HG03378 (cell line): ENCODE measurements around the gene SHLD1.
A peak's percentile ranks its signal among the peaks of the same experiment; 100 is the strongest.
"Not testable (repeated sequence)": the region's sequence is repeated elsewhere in the genome, so short reads cannot be mapped to it uniquely, and the experiment has no call there.

Experiments
- ATAC-seq: cut with Tn5 transposase; IDR thresholded peaks from one replicate; pipeline ENCODE4 v1.9.1; 2021; ENCODE audit warnings: mild to moderate bottlenecking, moderate library complexity; ENCODE audit not compliant: unreplicated experiment

The SHLD1 gene

GRCh38 chr20:5780846-5781217 lies 30.6 kb downstream of the SHLD1 start:
- no peak for ATAC-seq

GRCh38 chr20:5781367-5781766 lies 31.2 kb downstream of the SHLD1 start:
- not testable (repeated sequence) for ATAC-seq

GRCh38 chr20:5781798-5782750 lies 31.9 kb downstream of the SHLD1 start:
- ATAC-seq, result no peak

GRCh38 chr20:5784735-5785134 lies 34.5 kb downstream of the SHLD1 start:
- ATAC-seq, result no peak

GRCh38 chr20:5785146-5785545 lies 34.9 kb downstream of the SHLD1 start:
- ATAC-seq, result no peak

- no peak for ATAC-seq
Observed at GRCh38 chr20:5786930-5787795, 37.0 kb downstream of the SHLD1 start.

GRCh38 chr20:5787796-5788165 lies 37.6 kb downstream of the SHLD1 start:
- no peak for ATAC-seq

GRCh38 chr20:5788385-5788895 lies 38.2 kb downstream of the SHLD1 start:
- ATAC-seq, result peak; percentile 85

- no peak for ATAC-seq
Observed at GRCh38 chr20:5789827-5790226, 39.6 kb downstream of the SHLD1 start.

GRCh38 chr20:5793916-5794315 lies 43.7 kb downstream of the SHLD1 start:
- no peak for ATAC-seq

GRCh38 chr20:5796331-5797040 lies 46.3 kb downstream of the SHLD1 start:
- no peak for ATAC-seq

- ATAC-seq, result no peak
Observed at GRCh38 chr20:5797165-5797564, 47.0 kb downstream of the SHLD1 start.

GRCh38 chr20:5797843-5798462 lies 47.8 kb downstream of the SHLD1 start:
- peak; percentile 95 for ATAC-seq

GRCh38 chr20:5803754-5804303 lies 53.6 kb downstream of the SHLD1 start:
- ATAC-seq, result not testable (repeated sequence)

GRCh38 chr20:5806457-5807263 lies 56.5 kb downstream of the SHLD1 start:
- ATAC-seq, result no peak

- no peak for ATAC-seq
Observed at GRCh38 chr20:5807431-5807830, 57.2 kb downstream of the SHLD1 start.

- ATAC-seq, result no peak
Observed at GRCh38 chr20:5808901-5809300, 58.7 kb downstream of the SHLD1 start.

- no peak for ATAC-seq
Observed at GRCh38 chr20:5809495-5809894, 59.3 kb downstream of the SHLD1 start.

- ATAC-seq, result no peak
Observed at GRCh38 chr20:5810800-5811422, 60.7 kb downstream of the SHLD1 start.
